OCI-LY7 (cell line): ENCODE results near the gene ARID5B. TPM values are rescaled to one million over a fixed set of nuclear protein-coding genes. Genes with fewer than 3 reads are reported as not detected.
A peak's percentile ranks its signal among the peaks of the same experiment; 100 is the strongest.

Experiments used
- BruUV-seq: library from RNA; stranded (reverse); fragments of 400-500 nt; replicated peaks from 2 replicates; lab custom pipeline; 2021; lab: Mats Ljungman, UMichigan
- CTCF ChIA-PET: fragments of 300-600 bp; sonication (Branson Sonifier 250); formaldehyde crosslinking; loops from one replicate; lab custom pipeline; 2022; ENCODE audit warnings: antibody characterized with exemption; ENCODE audit not compliant: unreplicated experiment; lab: Charles Lee
- POLR2A ChIA-PET: fragments of 300-600 bp; sonication (Branson Sonifier 250); formaldehyde crosslinking; loops from one replicate; lab custom pipeline; 2022; ENCODE audit warnings: antibody characterized with exemption; lab: Charles Lee
- DNase-seq: peaks from one replicate; pipeline ENCODE4 v3.0.0-alpha.2; 2015; ENCODE audit warnings: low spot score
- H2AFZ ChIP-seq: fragments of 200-600 bp; sonication (generic), shearing (Covaris generic); 2 replicates; pipeline ENCODE4 v1.6.1; 2014; ENCODE audit warnings: mild to moderate bottlenecking, antibody characterized with exemption, low read length, moderate library complexity
- H3K27ac ChIP-seq: fragments of 200-600 bp; sonication (generic); 2 replicates; pipeline ENCODE4 v1.5.1; 2014; ENCODE audit warnings: mixed run types, low read depth, mild to moderate bottlenecking, moderate library complexity, low read length, inconsistent platforms; ENCODE audit not compliant: poor library complexity, severe bottlenecking
- H3K36me3 ChIP-seq: fragments of 200-600 bp; sonication (generic); 2 replicates; pipeline ENCODE4 v1.6.1; 2014; ENCODE audit warnings: mild to moderate bottlenecking, antibody characterized with exemption, low read length, moderate library complexity, mixed read lengths; ENCODE audit not compliant: insufficient read depth
- H3K4me1 ChIP-seq: fragments of 200-600 bp; sonication (generic); 2 replicates; pipeline ENCODE4 v1.5.1; 2014; ENCODE audit warnings: mild to moderate bottlenecking, low read length; ENCODE audit not compliant: insufficient read depth, poor library complexity, severe bottlenecking
- H3K4me2 ChIP-seq: fragments of 200-600 bp; sonication (generic); 2 replicates; pipeline ENCODE4 v1.6.1; 2014; ENCODE audit warnings: mild to moderate bottlenecking, low read length
- H3K4me3 ChIP-seq: fragments of 200-600 bp; sonication (generic); 2 replicates; pipeline ENCODE4 v1.5.1; 2014; ENCODE audit warnings: mild to moderate bottlenecking, low read depth, low read length; ENCODE audit not compliant: poor library complexity, severe bottlenecking
- H3K79me2 ChIP-seq: fragments of 200-600 bp; sonication (generic); 2 replicates; pipeline ENCODE4 v1.6.1; 2016; ENCODE audit warnings: low read depth, mild to moderate bottlenecking, low read length, moderate library complexity, mixed read lengths; ENCODE audit not compliant: insufficient read depth
- H3K9me2 ChIP-seq: fragments of 200-600 bp; sonication (generic); 2 replicates; pipeline ENCODE4 v1.6.1; 2016; ENCODE audit warnings: mild to moderate bottlenecking, low read length, mixed read lengths; ENCODE audit not compliant: insufficient read depth
- H3K9me3 ChIP-seq: fragments of 200-600 bp; sonication (generic); 2 replicates; pipeline ENCODE4 v1.6.1; 2014; ENCODE audit warnings: mild to moderate bottlenecking, mixed run types, low read length, mixed read lengths
- H4K20me1 ChIP-seq: fragments of 200-600 bp; sonication (generic); 2 replicates; pipeline ENCODE4 v1.6.1; 2014; ENCODE audit warnings: mild to moderate bottlenecking, antibody characterized with exemption, low read length, moderate library complexity, mixed read lengths; ENCODE audit not compliant: insufficient read depth
- CTCF ChIP-seq: fragments of 200-600 bp; sonication (generic); conservative IDR thresholded peaks from 2 replicates; pipeline ENCODE4 v1.5.1; 2014; ENCODE audit warnings: mild to moderate bottlenecking, antibody characterized with exemption, low read length, moderate library complexity, mixed read lengths
- EZH2phosphoT487 ChIP-seq: fragments of 200-600 bp; sonication (generic); IDR thresholded peaks from 2 replicates; pipeline ENCODE4 v1.6.1; 2018; ENCODE audit warnings: low read depth, borderline replicate concordance, mild to moderate bottlenecking, mixed run types, antibody characterized with exemption, low read length, moderate library complexity, mixed read lengths
- intact Hi-C: fragments of 100-400 bp; cut with micrococcal nuclease; formaldehyde crosslinking; loops from one replicate; pipeline ENCODE4 v1.10.0; 2022; ENCODE audit not compliant: unreplicated experiment
- total RNA-seq, 2 experiments: library from RNA; depleted of rRNA in 1 of 2; stranded (reverse); fragments of >200 nt in 1 of 2; shearing (Covaris generic) in 1 of 2; gene quantifications; 2 replicates each; pipeline ENCODE4 v1.2.3, GENCODE V29; 2014 to 2022

ARID5B gene
- total RNA-seq, 2 experiments from 2014 or later, result 38.0 to 56.7 TPM

- ChIA-PET POLR2A (interaction anchor here (0.6 to 1.3 kb wide), 4 partner anchors 9 to 31 kb away, joined by 3 to 4 read pairs (median 4); no protein-coding TSS in a partner anchor), CTCF (interaction anchor here (0.6 kb wide), 1 partner anchor 161 kb away, joined by 3 read pairs; no protein-coding TSS in a partner anchor)
- DNase-seq, result no peak
- no TSS peak for BruUV-seq
- no peaks in the 10 kb centered on the region for H3K9me3 ChIP-seq
- peaks cover 68% of the 10 kb centered on the region for H3K36me3 ChIP-seq
- H3K27ac ChIP-seq, result peak overlapping the region; percentile 4
- H3K9me2 ChIP-seq, result no peaks in the 10 kb centered on the region
- peaks cover 45% of the 10 kb centered on the region for H3K4me1 ChIP-seq
- no peak overlapping the region for H2AFZ ChIP-seq
- intact Hi-C loops, result no loop called here
- no peak overlapping the region for H3K4me3 ChIP-seq
- TF ChIP-seq CTCF, result no peak
- no peak for TF ChIP-seq EZH2phosphoT487
- peaks cover 13% of the 10 kb centered on the region; the same call in 1 of the 2 replicates for H3K79me2 ChIP-seq
- no peak overlapping the region for H3K4me2 ChIP-seq
- H4K20me1 ChIP-seq, result no peaks in the 10 kb centered on the region
Measured at GRCh38 chr10:62077330-62078015, 176.0 kb downstream of the ARID5B start.

GRCh38 chr10:62079885-62080559 lies 178.5 kb downstream of the ARID5B start:
- Histone ChIP-seq H3K27ac (peak overlapping the region; percentile 87), H3K36me3 (peaks cover 49% of the 10 kb centered on the region), H3K4me1 (peaks cover 67% of the 10 kb centered on the region), H3K9me3 (no peaks in the 10 kb centered on the region), H3K79me2 (peaks cover 13% of the 10 kb centered on the region; the same call in 1 of the 2 replicates), H4K20me1 (no peaks in the 10 kb centered on the region), H3K4me3 (peak overlapping the region; percentile 26), H3K4me2 (peak overlapping the region; percentile 96), H3K9me2 (no peaks in the 10 kb centered on the region), H2AFZ (peak overlapping the region; percentile 0; the same call in 1 of the 2 replicates)
- TF ChIP-seq EZH2phosphoT487, result no peak
- no peak for TF ChIP-seq CTCF
- ChIA-PET CTCF (no interaction called here), POLR2A (interaction anchor here (0.5 to 1.6 kb wide), 10 partner anchors 9 to 333 kb away, joined by 3 to 8 read pairs (median 4); partner anchors contain the start of gene ARID5B)
- intact Hi-C loops, result loop anchor here (10.0 kb wide), 1 partner anchor 115 kb away; no protein-coding TSS in a partner anchor
- TSS peak; percentile 86 for BruUV-seq
- DNase-seq, result peak; percentile 68
